SU-DHL-6 (cell line): ENCODE results near the gene RASGRF2.

ENCODE experiments used
- H2AFZ ChIP-seq: fragments of 200-600 bp; sonication (generic); 2 replicates; pipeline ENCODE4 v1.6.1; 2014; ENCODE audit warnings: low read depth, mild to moderate bottlenecking, moderate library complexity, mixed read lengths, antibody characterized with exemption, low read length; ENCODE audit not compliant: severe bottlenecking
- H3F3A ChIP-seq: fragments of 200-600 bp; shearing (Covaris generic); 2 replicates; pipeline ENCODE4 v1.6.0; 2016; ENCODE audit warnings: antibody characterized with exemption, mild to moderate bottlenecking; ENCODE audit not compliant: insufficient read depth
- H3K27ac ChIP-seq: fragments of 200-600 bp; sonication (generic); 2 replicates; pipeline ENCODE4 v1.5.1; 2016; ENCODE audit warnings: low read depth, mild to moderate bottlenecking, low read length, moderate library complexity, mixed read lengths
- H3K27me3 ChIP-seq: fragments of 200-600 bp; sonication (generic), shearing (Covaris generic); 2 replicates; pipeline ENCODE4 v1.6.0; 2014; ENCODE audit warnings: mild to moderate bottlenecking, low read length
- H3K36me3 ChIP-seq: fragments of 200-600 bp; sonication (generic); 2 replicates; pipeline ENCODE4 v1.6.1; 2014; ENCODE audit warnings: mild to moderate bottlenecking, low read length, mixed read lengths
- H3K4me2 ChIP-seq: fragments of 300-600, 200-600 bp; shearing (Covaris generic), sonication (generic); 2 replicates; pipeline ENCODE4 v1.6.0; 2014; ENCODE audit warnings: low read length, low read depth, mild to moderate bottlenecking; ENCODE audit not compliant: poor library complexity, severe bottlenecking
- H3K4me3 ChIP-seq: fragments of 200-600 bp; sonication (generic); 2 replicates; pipeline ENCODE4 v1.5.1; 2014; ENCODE audit warnings: antibody characterized with exemption, low read length, mild to moderate bottlenecking, mixed read lengths; ENCODE audit not compliant: insufficient read depth, poor library complexity, severe bottlenecking
- H3K79me2 ChIP-seq: fragments of 200-600 bp; sonication (generic); 2 replicates; pipeline ENCODE4 v1.6.1; 2014; ENCODE audit warnings: mild to moderate bottlenecking, low read length, moderate library complexity; ENCODE audit not compliant: insufficient read depth
- H3K9ac ChIP-seq: fragments of 200-600 bp; sonication (generic); 2 replicates; pipeline ENCODE4 v1.7.0; 2014; ENCODE audit warnings: mild to moderate bottlenecking, low read length
- H3K9me2 ChIP-seq: fragments of 200-600 bp; sonication (generic); replicated peaks from 2 replicates; pipeline ENCODE4 v1.6.1; 2014; ENCODE audit warnings: low read length; ENCODE audit not compliant: insufficient read depth
- H3K9me3 ChIP-seq: fragments of 200-600 bp; sonication (generic); 2 replicates; pipeline ENCODE4 v1.6.1; 2014; ENCODE audit warnings: low read length, mixed read lengths; ENCODE audit not compliant: insufficient read depth
- H4K20me1 ChIP-seq: fragments of 200-600 bp; sonication (generic); 2 replicates; pipeline ENCODE4 v1.6.1; 2014; ENCODE audit warnings: low read depth, mild to moderate bottlenecking, antibody characterized with exemption, low read length, moderate library complexity, mixed read lengths
- EZH2phosphoT487 ChIP-seq: fragments of 200-600 bp; sonication (generic), shearing (Covaris generic); conservative IDR thresholded peaks from 2 replicates; pipeline ENCODE4 v1.6.1; 2018; ENCODE audit warnings: mild to moderate bottlenecking, antibody characterized with exemption, low read length, moderate library complexity, mixed read lengths
- TF ChIP-seq, protein P1 (sequence below): fragments of 200-600 bp; sonication (generic); IDR thresholded peaks from one replicate; pipeline ENCODE4 v1.5.1; 2017; ENCODE audit warnings: antibody characterized with exemption, mild to moderate bottlenecking, low read length, moderate library complexity; ENCODE audit not compliant: insufficient read depth, poor library complexity, severe bottlenecking

RASGRF2 gene

GRCh38 chr5:80920333-80920732 lies 39.8 kb upstream of the RASGRF2 start:
- H3K9me3 ChIP-seq = no peaks in the 10 kb centered on the region
- no peaks in the 10 kb centered on the region for H3F3A ChIP-seq
- no peaks in the 10 kb centered on the region for H4K20me1 ChIP-seq
- no peaks in the 10 kb centered on the region for H3K36me3 ChIP-seq
- no peak overlapping the region for H2AFZ ChIP-seq
- H3K9me2 ChIP-seq = no peaks in the 10 kb centered on the region
- TF ChIP-seq, protein P1, sequence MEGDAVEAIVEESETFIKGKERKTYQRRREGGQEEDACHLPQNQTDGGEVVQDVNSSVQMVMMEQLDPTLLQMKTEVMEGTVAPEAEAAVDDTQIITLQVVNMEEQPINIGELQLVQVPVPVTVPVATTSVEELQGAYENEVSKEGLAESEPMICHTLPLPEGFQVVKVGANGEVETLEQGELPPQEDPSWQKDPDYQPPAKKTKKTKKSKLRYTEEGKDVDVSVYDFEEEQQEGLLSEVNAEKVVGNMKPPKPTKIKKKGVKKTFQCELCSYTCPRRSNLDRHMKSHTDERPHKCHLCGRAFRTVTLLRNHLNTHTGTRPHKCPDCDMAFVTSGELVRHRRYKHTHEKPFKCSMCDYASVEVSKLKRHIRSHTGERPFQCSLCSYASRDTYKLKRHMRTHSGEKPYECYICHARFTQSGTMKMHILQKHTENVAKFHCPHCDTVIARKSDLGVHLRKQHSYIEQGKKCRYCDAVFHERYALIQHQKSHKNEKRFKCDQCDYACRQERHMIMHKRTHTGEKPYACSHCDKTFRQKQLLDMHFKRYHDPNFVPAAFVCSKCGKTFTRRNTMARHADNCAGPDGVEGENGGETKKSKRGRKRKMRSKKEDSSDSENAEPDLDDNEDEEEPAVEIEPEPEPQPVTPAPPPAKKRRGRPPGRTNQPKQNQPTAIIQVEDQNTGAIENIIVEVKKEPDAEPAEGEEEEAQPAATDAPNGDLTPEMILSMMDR = no peak
- TF ChIP-seq EZH2phosphoT487 = no peak
- H3K4me3 ChIP-seq = no peak overlapping the region
- no peaks in the 10 kb centered on the region for H3K79me2 ChIP-seq
- H3K27ac ChIP-seq = no peak overlapping the region
- no peaks in the 10 kb centered on the region for H3K27me3 ChIP-seq
- H3K4me2 ChIP-seq = no peak overlapping the region
- no peak overlapping the region for H3K9ac ChIP-seq

GRCh38 chr5:80921026-80921425 lies 39.1 kb upstream of the RASGRF2 start:
- no peak overlapping the region for H3K4me3 ChIP-seq
- TF ChIP-seq EZH2phosphoT487 = no peak
- TF ChIP-seq, protein P1 = no peak
- no peaks in the 10 kb centered on the region for H3K36me3 ChIP-seq
- no peak overlapping the region for H3K9ac ChIP-seq
- no peaks in the 10 kb centered on the region for H3K9me3 ChIP-seq
- no peaks in the 10 kb centered on the region for H3K9me2 ChIP-seq
- no peak overlapping the region for H3K4me2 ChIP-seq
- no peak overlapping the region for H3K27ac ChIP-seq
- no peaks in the 10 kb centered on the region for H3K27me3 ChIP-seq
- no peak overlapping the region for H2AFZ ChIP-seq
- no peaks in the 10 kb centered on the region for H4K20me1 ChIP-seq
- no peaks in the 10 kb centered on the region for H3K79me2 ChIP-seq
- H3F3A ChIP-seq = no peaks in the 10 kb centered on the region

DNA sequence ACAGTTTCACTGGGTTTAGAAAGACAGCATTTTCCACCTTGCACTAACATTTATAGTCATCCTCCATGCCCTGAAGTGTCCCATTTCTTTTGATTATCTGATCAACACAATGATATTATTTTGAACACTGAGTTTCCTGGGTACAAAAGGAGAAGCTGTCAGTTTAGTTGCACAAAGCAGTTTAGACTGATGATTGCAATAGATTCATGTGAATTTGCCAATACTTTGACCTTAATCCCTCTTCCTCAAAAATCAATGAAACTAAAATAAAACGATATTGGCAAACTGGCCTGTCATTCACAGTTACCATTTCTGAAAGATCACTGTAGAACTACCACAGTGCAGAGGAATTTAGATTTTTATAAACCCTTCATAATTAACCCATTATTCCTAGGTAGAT lies 34.2 kb upstream of the RASGRF2 start:
- no peak overlapping the region for H2AFZ ChIP-seq
- no peaks in the 10 kb centered on the region for H4K20me1 ChIP-seq
- no peak overlapping the region for H3K27ac ChIP-seq
- no peaks in the 10 kb centered on the region for H3K27me3 ChIP-seq
- no peak overlapping the region for H3K9ac ChIP-seq
- H3K4me3 ChIP-seq = no peak overlapping the region
- H3K9me2 ChIP-seq = no peaks in the 10 kb centered on the region
- H3K9me3 ChIP-seq = no peaks in the 10 kb centered on the region
- TF ChIP-seq, protein P1 = no peak
- TF ChIP-seq EZH2phosphoT487 = no peak
- no peaks in the 10 kb centered on the region for H3F3A ChIP-seq
- H3K4me2 ChIP-seq = no peak overlapping the region
- no peaks in the 10 kb centered on the region for H3K36me3 ChIP-seq
- no peaks in the 10 kb centered on the region for H3K79me2 ChIP-seq
